Peyer's patch (tissue), 4 donors: ENCODE measurements around the gene COL24A1.

Experiments
- POLR2A ChIP-seq, 2 donors: fragments of 450-650 bp; IDR thresholded peaks; one replicate each; pipeline ENCODE4 v1.5.1; 2017; ENCODE audit warnings: antibody characterized with exemption in 2 of 2, mild to moderate bottlenecking in 2 of 2, moderate library complexity in 2 of 2
- TF ChIP-seq, protein P1 (sequence below), 6 experiments: fragments of 450-650 bp in 4 of 6; fragments of 200-600 bp in 2 of 6; sonication (generic) in 1 of 6; IDR thresholded peaks; one replicate each; pipeline ENCODE4 v1.5.1; 2017 to 2019; ENCODE audit warnings: antibody characterized with exemption in 6 of 6, mild to moderate bottlenecking in 3 of 6, moderate library complexity in 1 of 6

DNA sequence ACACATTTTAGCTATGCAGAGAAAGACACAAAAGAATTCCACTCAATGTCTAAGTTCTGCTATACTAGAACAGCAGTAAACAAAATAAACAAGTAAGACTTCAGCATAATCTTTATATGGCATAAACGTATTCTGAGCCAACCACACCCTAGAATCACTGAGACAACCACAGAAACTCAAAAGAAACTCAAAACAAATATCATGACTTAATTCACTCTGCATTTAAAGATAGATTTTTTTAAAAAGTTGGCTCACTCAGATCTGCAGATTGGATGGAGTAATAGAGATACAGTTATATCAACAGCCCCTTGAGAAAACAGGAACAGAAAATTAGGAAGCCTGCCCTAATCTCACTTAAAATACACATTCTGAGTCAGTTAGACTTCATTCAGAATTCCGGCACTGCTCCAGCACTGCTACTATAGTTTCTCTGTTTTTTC lies 95.0 kb downstream of the COL24A1 start:
- TF ChIP-seq, protein P1, sequence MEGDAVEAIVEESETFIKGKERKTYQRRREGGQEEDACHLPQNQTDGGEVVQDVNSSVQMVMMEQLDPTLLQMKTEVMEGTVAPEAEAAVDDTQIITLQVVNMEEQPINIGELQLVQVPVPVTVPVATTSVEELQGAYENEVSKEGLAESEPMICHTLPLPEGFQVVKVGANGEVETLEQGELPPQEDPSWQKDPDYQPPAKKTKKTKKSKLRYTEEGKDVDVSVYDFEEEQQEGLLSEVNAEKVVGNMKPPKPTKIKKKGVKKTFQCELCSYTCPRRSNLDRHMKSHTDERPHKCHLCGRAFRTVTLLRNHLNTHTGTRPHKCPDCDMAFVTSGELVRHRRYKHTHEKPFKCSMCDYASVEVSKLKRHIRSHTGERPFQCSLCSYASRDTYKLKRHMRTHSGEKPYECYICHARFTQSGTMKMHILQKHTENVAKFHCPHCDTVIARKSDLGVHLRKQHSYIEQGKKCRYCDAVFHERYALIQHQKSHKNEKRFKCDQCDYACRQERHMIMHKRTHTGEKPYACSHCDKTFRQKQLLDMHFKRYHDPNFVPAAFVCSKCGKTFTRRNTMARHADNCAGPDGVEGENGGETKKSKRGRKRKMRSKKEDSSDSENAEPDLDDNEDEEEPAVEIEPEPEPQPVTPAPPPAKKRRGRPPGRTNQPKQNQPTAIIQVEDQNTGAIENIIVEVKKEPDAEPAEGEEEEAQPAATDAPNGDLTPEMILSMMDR (IDR thresholded peaks at IDR 0.05), result no peak
- TF ChIP-seq POLR2A (IDR thresholded peaks at IDR 0.05), result no peak
